IMR-90 (cell line): ENCODE measurements around the gene GABARAPL1. TPM values are rescaled to one million over a fixed set of nuclear protein-coding genes. Genes with fewer than 3 reads are reported as not detected.
A peak's percentile ranks its signal among the peaks of the same experiment; 100 is the strongest.

Source experiments
- ATAC-seq: fragments of 200-7000 bp; cut with Tn5 transposase; 2 replicates; pipeline ENCODE4 v1.9.1; 2020; ENCODE audit warnings: low read depth, mild to moderate bottlenecking, moderate library complexity
- BruUV-seq: library from RNA; stranded (reverse); fragments of 400-500 nt; replicated peaks from 2 replicates; lab custom pipeline; 2021; lab: Mats Ljungman, UMichigan
- CTCF ChIA-PET: fragments of 300-600 bp; formaldehyde crosslinking; extraction: SDS; loops from one replicate; lab custom pipeline; 2021; ENCODE audit warnings: antibody characterized with exemption; lab: Yijun Ruan, JAX
- POLR2A ChIA-PET: fragments of 300-600 bp; sonication (Branson Sonifier 250); formaldehyde crosslinking; loops from one replicate; lab custom pipeline; 2022; ENCODE audit warnings: antibody characterized with exemption; ENCODE audit not compliant: unreplicated experiment; lab: Charles Lee
- DNase-seq: peaks from one replicate; pipeline ENCODE4 v3.0.0; 2013
- H2AFZ ChIP-seq: replicated peaks from 2 replicates; pipeline ENCODE3; 2013; ENCODE audit warnings: low read length, mild to moderate bottlenecking; ENCODE audit not compliant: poor library complexity
- H2AK5ac ChIP-seq: 2 replicates; pipeline ENCODE4 v1.6.1; 2013; ENCODE audit warnings: low read depth, low read length, inconsistent platforms
- H2AK9ac ChIP-seq: replicated peaks from 2 replicates; pipeline ENCODE3; 2013; ENCODE audit warnings: mild to moderate bottlenecking, low read depth, low read length, moderate library complexity; ENCODE audit not compliant: poor library complexity
- H2BK120ac ChIP-seq: 2 replicates; pipeline ENCODE4 v1.6.1; 2013; ENCODE audit warnings: low read depth, low read length, inconsistent platforms
- H2BK15ac ChIP-seq: 3 replicates; pipeline ENCODE4 v1.6.1; 2013; ENCODE audit warnings: low read depth, low read length, inconsistent platforms
- H2BK20ac ChIP-seq: 2 replicates; pipeline ENCODE4 v1.6.1; 2013; ENCODE audit warnings: low read depth, mild to moderate bottlenecking, inconsistent platforms, low read length, moderate library complexity
- H2BK5ac ChIP-seq: 2 replicates; pipeline ENCODE4 v1.6.1; 2013; ENCODE audit warnings: mild to moderate bottlenecking, low read depth, low read length, inconsistent platforms; ENCODE audit not compliant: poor library complexity, severe bottlenecking
- H3K14ac ChIP-seq: replicated peaks from 2 replicates; pipeline ENCODE4 v1.6.1; 2013; ENCODE audit warnings: low read depth, low read length, inconsistent platforms
- H3K18ac ChIP-seq: 2 replicates; pipeline ENCODE4 v1.6.1; 2013; ENCODE audit warnings: low read depth, low read length, control low read depth
- H3K23ac ChIP-seq: 2 replicates; pipeline ENCODE4 v1.6.1; 2013; ENCODE audit warnings: low read depth, low read length, inconsistent platforms
- H3K27ac ChIP-seq: 2 replicates; pipeline ENCODE4 v1.5.1; 2013; ENCODE audit warnings: mild to moderate bottlenecking, control low read depth, low read length; ENCODE audit not compliant: insufficient read depth
- H3K27me3 ChIP-seq: 2 replicates; pipeline ENCODE4 v1.6.1; 2013; ENCODE audit warnings: low read length; ENCODE audit not compliant: control insufficient read depth, insufficient read depth
- H3K36me3 ChIP-seq: 2 replicates; pipeline ENCODE4 v1.6.1; 2013; ENCODE audit warnings: low read length, mixed read lengths; ENCODE audit not compliant: control insufficient read depth, insufficient read depth
- H3K4ac ChIP-seq: 2 replicates; pipeline ENCODE4 v1.6.1; 2013; ENCODE audit warnings: low read depth, low read length, inconsistent platforms
- H3K4me1 ChIP-seq: 2 replicates; pipeline ENCODE4 v1.6.1; 2013; ENCODE audit warnings: low read length, mixed read lengths; ENCODE audit not compliant: control insufficient read depth, insufficient read depth
- H3K4me2 ChIP-seq: 2 replicates; pipeline ENCODE4 v1.6.1; 2013; ENCODE audit warnings: low read depth, mild to moderate bottlenecking, control low read depth, low read length, moderate library complexity
- H3K4me3 ChIP-seq: 2 replicates; pipeline ENCODE4 v1.5.1; 2013; ENCODE audit warnings: low read depth, mild to moderate bottlenecking, control low read depth, low read length, moderate library complexity; ENCODE audit not compliant: insufficient read depth
- H3K56ac ChIP-seq: 2 replicates; pipeline ENCODE4 v1.6.1; 2013; ENCODE audit warnings: low read length, inconsistent platforms; ENCODE audit not compliant: insufficient read depth; ENCODE audit errors: extremely low read depth
- H3K79me1 ChIP-seq, 2 experiments: 2 replicates each; pipeline ENCODE4 v1.6.1; 2013; ENCODE audit warnings: low read length in 2 of 2, inconsistent platforms in 1 of 2, low read depth in 1 of 2
- H3K9ac ChIP-seq: 2 replicates; pipeline ENCODE4 v1.6.1; 2013; ENCODE audit warnings: low read depth, low read length, control low read depth
- H3K9me1 ChIP-seq: 2 replicates; pipeline ENCODE4 v1.6.1; 2013; ENCODE audit warnings: low read length, inconsistent platforms; ENCODE audit not compliant: insufficient read depth
- H3K9me3 ChIP-seq: 2 replicates; pipeline ENCODE4 v1.6.1; 2013; ENCODE audit warnings: low read length; ENCODE audit not compliant: control insufficient read depth, insufficient read depth
- H4K20me1 ChIP-seq: 2 replicates; pipeline ENCODE4 v1.6.1; 2013; ENCODE audit warnings: low read length, inconsistent platforms; ENCODE audit not compliant: insufficient read depth
- H4K5ac ChIP-seq: 2 replicates; pipeline ENCODE4 v1.6.1; 2013; ENCODE audit warnings: mild to moderate bottlenecking, low read depth, low read length, control low read depth
- H4K8ac ChIP-seq, 2 experiments: 2 replicates each; pipeline ENCODE4 v1.6.1; 2013; ENCODE audit warnings: low read depth in 2 of 2, low read length in 2 of 2, control low read depth in 1 of 2, inconsistent platforms in 1 of 2
- H4K91ac ChIP-seq: 2 replicates; pipeline ENCODE4 v1.6.1; 2013; ENCODE audit warnings: low read depth, low read length, inconsistent platforms; ENCODE audit not compliant: insufficient read depth
- BHLHE40 ChIP-seq: fragments of 150-350 bp; IDR thresholded peaks from 2 replicates; pipeline ENCODE4 v1.6.1; 2016; ENCODE audit warnings: mild to moderate bottlenecking, low read depth, low read length
- CEBPB ChIP-seq: IDR thresholded peaks from 2 replicates; pipeline ENCODE4 v1.6.1; 2012; ENCODE audit warnings: low read depth, low read length, improper control_type of control experiment
- RAD21 ChIP-seq: IDR thresholded peaks from 2 replicates; pipeline ENCODE4 v1.6.1; 2012; ENCODE audit warnings: low read length, improper control_type of control experiment
- WGBS, 2 experiments: methylation state at CpG; one replicate each; pipeline versions ENCODE4 v1.1.5 to v1.1.7; 2013; ENCODE audit warnings: missing lambda C conversion rate in 2 of 2; ENCODE audit not compliant: insufficient read length in 1 of 2; ENCODE audit errors: extremely low coverage in 2 of 2; 5-methylcytosine and 5-hydroxymethylcytosine counted together
- dilution Hi-C: fragments of 300-500 bp; cut with HindIII; formaldehyde crosslinking; loops from one replicate; pipeline ENCODE4 v1.14.3; 2018; ENCODE audit warnings: low sequenced_read_pairs; ENCODE audit not compliant: unreplicated experiment
- in situ Hi-C: fragments of 300-500 bp; cut with MboI; formaldehyde crosslinking; loops from 3 replicates; pipeline ENCODE4 v1.14.3; 2019; ENCODE audit warnings: low sequenced_read_pairs, inconsistent platforms, mixed read lengths
- intact Hi-C: fragments of 100-400 bp; cut with micrococcal nuclease; formaldehyde crosslinking; loops from 2 replicates; pipeline ENCODE4 v1.10.0; 2022
- polyA plus RNA-seq, 3 experiments: library from polyadenylated mRNA; depleted of rRNA; stranded (reverse); fragments of >200 nt; gene quantifications; 2 replicates each; pipeline ENCODE4 v1.2.3, GENCODE V29; 2012; ENCODE audit warnings: low replicate concordance in 1 of 3
- total RNA-seq: library from RNA; depleted of rRNA; stranded (reverse); fragments of >200 nt; gene quantifications from 2 replicates; pipeline ENCODE4 v1.2.3, GENCODE V29; 2012

Gene GABARAPL1
- total and polyA plus RNA-seq, 2 of the 4 experiments (the other 2 are of a cell fraction), result 51.6 to 93.6 TPM

DNA sequence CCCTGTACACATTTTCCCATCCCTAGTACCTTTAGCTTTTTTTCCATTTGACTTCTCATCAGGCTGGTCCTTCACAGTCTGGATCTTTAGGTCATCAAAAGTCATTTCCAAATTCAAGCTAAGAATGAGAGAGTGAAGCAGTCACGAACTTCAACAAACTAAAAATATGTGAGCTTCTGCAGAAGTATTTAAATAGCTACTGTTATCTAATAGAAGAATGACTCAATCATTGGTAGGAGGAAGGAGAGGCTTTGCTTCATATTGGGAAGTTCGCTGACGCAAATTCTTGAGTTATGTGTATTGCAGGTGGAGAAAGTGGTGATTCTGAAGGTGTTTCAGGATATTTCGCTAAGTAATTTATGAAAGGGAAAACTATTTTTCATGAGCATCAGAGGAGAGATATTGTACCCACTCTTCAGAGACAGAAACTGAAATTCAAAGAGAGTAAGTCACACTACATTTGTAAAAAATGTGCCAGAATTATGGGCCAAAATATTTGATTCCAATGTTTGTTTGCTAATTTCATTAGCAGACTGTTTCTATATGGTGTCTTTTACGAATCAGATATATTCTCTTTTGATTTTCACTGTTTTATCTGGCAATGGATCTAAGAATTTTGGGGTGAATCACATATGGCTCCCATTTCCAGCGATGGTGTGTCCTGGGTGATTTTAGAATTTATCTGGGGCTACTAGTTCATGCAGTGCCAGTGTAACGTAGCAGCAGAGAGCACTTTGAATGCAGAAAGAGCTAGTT is 40.5 kb upstream of the GABARAPL1 start, which contains the start of gene OLR1:
Gene OLR1 (minus strand): TSS at position 160 of the 756 bp plus-strand sequence. CDS start 55 bp downstream, at position 105.
- BruUV-seq, result no TSS peak
- intact Hi-C loops, result no loop called here

More for the DNA sequence above, 40.5 kb upstream of the GABARAPL1 start, which contains the start of gene OLR1:
- Histone ChIP-seq H3K79me1 (0 out of 4 replicates have a peak, but pooled peaks cover 0 to 4% of the 10 kb centered on the region in 2 experiments), H3K4me3 (no peak within 1 kb of the TSS), H3K23ac (no peak within 1 kb of the TSS), H3K14ac (0 out of 2 replicates have a peak within 1 kb of the TSS, but pooled peaks have one; percentile 37), H3K9ac (no peak within 1 kb of the TSS), H2AFZ (no peak within 1 kb of the TSS), H4K5ac (peak within 1 kb of the TSS; percentile 90; the same call in 1 of the 2 replicates), H4K20me1 (no peaks in the 10 kb centered on the region), H2BK15ac (0 out of 3 replicates have a peak within 1 kb of the TSS, but pooled peaks have one; percentile 62), H2BK5ac (peak within 1 kb of the TSS; percentile 66), H3K4me2 (peak within 1 kb of the TSS; percentile 59; the same call in 1 of the 2 replicates), H4K8ac (peak within 1 kb of the TSS in 1 of 2 experiments; percentile 42; a peak in 1 of 4 replicates), H3K27ac (no peak within 1 kb of the TSS), H3K4me1 (peaks cover 9% of the 10 kb centered on the region), H3K36me3 (no peaks in the 10 kb centered on the region), H2BK20ac (peak within 1 kb of the TSS; percentile 87), H3K9me1 (no peaks in the 10 kb centered on the region), H3K9me3 (no peaks in the 10 kb centered on the region), H4K91ac (no peak within 1 kb of the TSS; the same call in 1 of the 2 replicates), H3K27me3 (no peaks in the 10 kb centered on the region), H3K56ac (peak within 1 kb of the TSS; percentile 35; the same call in 1 of the 2 replicates), H2AK9ac (no peak within 1 kb of the TSS), H2AK5ac (peak within 1 kb of the TSS; percentile 67; the same call in 1 of the 2 replicates), H3K18ac (peak within 1 kb of the TSS; percentile 88; the same call in 1 of the 2 replicates), H3K4ac (peak within 1 kb of the TSS; percentile 50; the same call in 1 of the 2 replicates), H2BK120ac (peak within 1 kb of the TSS; percentile 83)
- dilution Hi-C loops, result no loop called here
- ATAC-seq (peak; percentile 10; the same call in 1 of the 2 replicates), DNase-seq (peak; percentile 55)
- in situ Hi-C loops, result no loop called here
- CTCF ChIA-PET, result interaction anchor here (1.5 kb wide), 1 partner anchor 19 kb away, joined by 7 read pairs; no protein-coding TSS in a partner anchor
- TF ChIP-seq CEBPB (peak; percentile 44; the same call in 1 of the 2 replicates), RAD21 (no peak), BHLHE40 (no peak)
- no CpG with 5 or more reads among the region's 7 CpGs for WGBS, 2 experiments
- POLR2A ChIA-PET, result interaction anchor here (0.6 to 1.1 kb wide), 2 partner anchors 40 to 45 kb away, joined by 3 read pairs; partner anchors contain the start of gene GABARAPL1
